ENCODE results near the gene CD83. TPM values are rescaled to one million over a fixed set of nuclear protein-coding genes. Genes with fewer than 3 reads are reported as not detected.

CD83 gene
- total RNA-seq, 4 donors from 2014 or later = 1.2 to 4.3 (median 1.8) TPM

- H3K27ac ChIP-seq (replicated peaks in 1 of 4) = no peak overlapping the region
- no peaks in the 10 kb centered on the region for H3K27me3 ChIP-seq
- whole genome bisulfite sequencing = 67% methylated on average over 3 of the region's 3 CpGs
- H3K4me1 ChIP-seq = no peaks in the 10 kb centered on the region
- peaks cover 0 to 14% (median 12%) of the 10 kb centered on the region in 4 donors for H3K9me3 ChIP-seq
- intact Hi-C loops (cut with DNase I) = no loop called here
- no peak for DNase-seq (ENCODE audit: extremely low spot score)
- H3K36me3 ChIP-seq = no peaks in the 10 kb centered on the region
- no peak overlapping the region for H3K4me3 ChIP-seq
- TF ChIP-seq POLR2AphosphoS5 (IDR thresholded peaks at IDR 0.05) (no peak), EP300 (IDR thresholded peaks at IDR 0.05) (no peak), POLR2A (IDR thresholded peaks at IDR 0.05; ENCODE audit: low read depth) (no peak)
Measured at GRCh38 chr6:14174226-14174625, 56.7 kb downstream of the CD83 start.

DNA sequence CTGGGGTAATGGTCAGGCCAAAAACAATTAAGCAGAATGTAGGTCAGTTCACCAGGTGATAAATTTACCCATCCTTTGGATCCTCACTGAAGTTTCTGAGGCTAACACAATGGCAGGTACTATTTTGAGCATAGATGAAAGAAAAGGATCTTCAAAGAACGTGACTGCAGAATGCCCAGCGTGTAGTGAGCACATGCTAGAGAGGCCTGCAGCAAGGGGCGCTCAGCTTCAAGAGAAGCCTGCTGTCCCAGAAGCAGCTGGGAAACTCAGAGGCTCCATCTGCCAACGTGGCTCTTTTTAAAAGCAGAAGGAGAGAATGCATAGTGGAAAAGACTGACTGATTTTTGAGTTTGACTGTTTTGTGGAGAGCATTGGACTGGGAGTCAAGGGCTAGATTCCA lies 57.4 kb downstream of the CD83 start:
- Histone ChIP-seq H3K9me3 (peaks cover 0 to 7% (median 5%) of the 10 kb centered on the region in 4 donors), H3K27ac (replicated peaks in 1 of 4) (no peak overlapping the region), H3K4me3 (no peak overlapping the region), H3K4me1 (no peaks in the 10 kb centered on the region), H3K36me3 (no peaks in the 10 kb centered on the region), H3K27me3 (no peaks in the 10 kb centered on the region)
- DNase-seq (ENCODE audit: extremely low spot score) = no peak
- intact Hi-C loops (cut with DNase I) = no loop called here
- 84% methylated on average over 4 of the region's 4 CpGs for WGBS
- TF ChIP-seq EP300 (IDR thresholded peaks at IDR 0.05) = no peak
- no peak for TF ChIP-seq POLR2A (IDR thresholded peaks at IDR 0.05; ENCODE audit: low read depth)
- TF ChIP-seq, protein P1, sequence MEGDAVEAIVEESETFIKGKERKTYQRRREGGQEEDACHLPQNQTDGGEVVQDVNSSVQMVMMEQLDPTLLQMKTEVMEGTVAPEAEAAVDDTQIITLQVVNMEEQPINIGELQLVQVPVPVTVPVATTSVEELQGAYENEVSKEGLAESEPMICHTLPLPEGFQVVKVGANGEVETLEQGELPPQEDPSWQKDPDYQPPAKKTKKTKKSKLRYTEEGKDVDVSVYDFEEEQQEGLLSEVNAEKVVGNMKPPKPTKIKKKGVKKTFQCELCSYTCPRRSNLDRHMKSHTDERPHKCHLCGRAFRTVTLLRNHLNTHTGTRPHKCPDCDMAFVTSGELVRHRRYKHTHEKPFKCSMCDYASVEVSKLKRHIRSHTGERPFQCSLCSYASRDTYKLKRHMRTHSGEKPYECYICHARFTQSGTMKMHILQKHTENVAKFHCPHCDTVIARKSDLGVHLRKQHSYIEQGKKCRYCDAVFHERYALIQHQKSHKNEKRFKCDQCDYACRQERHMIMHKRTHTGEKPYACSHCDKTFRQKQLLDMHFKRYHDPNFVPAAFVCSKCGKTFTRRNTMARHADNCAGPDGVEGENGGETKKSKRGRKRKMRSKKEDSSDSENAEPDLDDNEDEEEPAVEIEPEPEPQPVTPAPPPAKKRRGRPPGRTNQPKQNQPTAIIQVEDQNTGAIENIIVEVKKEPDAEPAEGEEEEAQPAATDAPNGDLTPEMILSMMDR (IDR thresholded peaks at IDR 0.05) = no peak
- no peak for TF ChIP-seq POLR2AphosphoS5 (IDR thresholded peaks at IDR 0.05)

- no peak for DNase-seq (ENCODE audit: extremely low spot score)
- no peak for TF ChIP-seq POLR2A (IDR thresholded peaks at IDR 0.05; ENCODE audit: low read depth)
- TF ChIP-seq POLR2AphosphoS5 (IDR thresholded peaks at IDR 0.05) = no peak
- TF ChIP-seq, protein P1 (IDR thresholded peaks at IDR 0.05) = no peak
- TF ChIP-seq EP300 (IDR thresholded peaks at IDR 0.05) = no peak
- intact Hi-C loops (cut with DNase I) = no loop called here
- no peaks in the 10 kb centered on the region for H3K27me3 ChIP-seq
- no peak overlapping the region for H3K4me3 ChIP-seq
- H3K4me1 ChIP-seq = no peaks in the 10 kb centered on the region
- no peaks in the 10 kb centered on the region for H3K9me3 ChIP-seq
- H3K27ac ChIP-seq (replicated peaks in 1 of 4) = no peak overlapping the region
- 69% methylated on average over 7 of the region's 7 CpGs for WGBS
- H3K36me3 ChIP-seq = no peaks in the 10 kb centered on the region
Measured at GRCh38 chr6:14176429-14176828, 58.9 kb downstream of the CD83 start.

DNA sequence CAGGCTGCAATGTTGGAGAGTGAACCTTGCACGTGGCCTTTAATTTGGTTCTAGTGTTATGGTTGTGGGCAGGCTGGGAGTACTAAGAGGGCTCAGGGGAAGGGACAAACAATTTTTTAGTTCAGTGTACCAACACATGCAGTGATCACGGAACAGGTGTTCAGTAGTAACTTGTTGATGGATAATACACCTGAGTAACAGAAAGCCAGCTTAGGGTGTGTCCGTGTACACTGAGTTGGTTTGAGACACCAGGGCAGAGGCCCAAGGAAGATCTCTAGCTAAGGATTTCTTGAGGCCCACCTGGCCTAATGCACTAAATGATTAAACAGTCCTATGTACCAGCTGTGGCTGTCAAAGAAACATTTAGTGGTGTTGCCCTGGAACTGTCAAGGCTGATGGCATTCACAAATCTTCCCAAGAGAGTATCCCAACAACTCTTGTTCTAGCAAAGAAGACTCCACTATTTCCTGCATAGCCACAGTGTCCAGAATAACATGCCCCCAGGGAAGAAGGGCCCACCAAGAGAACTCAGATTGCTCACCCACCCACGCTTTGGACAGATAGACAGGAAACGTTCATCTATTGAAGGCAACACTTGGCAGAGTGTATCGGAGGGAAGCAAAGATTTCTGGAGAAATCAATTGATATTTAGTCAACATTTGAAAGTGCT lies 60.0 kb downstream of the CD83 start:
- no peaks in the 10 kb centered on the region for H3K27me3 ChIP-seq
- H3K27ac ChIP-seq (replicated peaks in 1 of 4) = no peak overlapping the region
- no peaks in the 10 kb centered on the region for H3K36me3 ChIP-seq
- H3K4me1 ChIP-seq = no peaks in the 10 kb centered on the region
- intact Hi-C loops (cut with DNase I) = no loop called here
- TF ChIP-seq POLR2A (IDR thresholded peaks at IDR 0.05; ENCODE audit: low read depth) (no peak), POLR2AphosphoS5 (IDR thresholded peaks at IDR 0.05) (no peak), EP300 (IDR thresholded peaks at IDR 0.05) (no peak)
- TF ChIP-seq, protein P1 (IDR thresholded peaks at IDR 0.05) = no peak
- H3K9me3 ChIP-seq = no peaks in the 10 kb centered on the region
- DNase-seq (ENCODE audit: extremely low spot score) = no peak
- no peak overlapping the region for H3K4me3 ChIP-seq
- WGBS = 83% methylated on average over 6 of the region's 6 CpGs

GRCh38 chr6:14178083-14178445 lies 60.5 kb downstream of the CD83 start:
- no peaks in the 10 kb centered on the region for H3K4me1 ChIP-seq
- no peak overlapping the region for H3K27ac ChIP-seq (replicated peaks in 1 of 4)
- no peaks in the 10 kb centered on the region for H3K27me3 ChIP-seq
- no peak overlapping the region for H3K4me3 ChIP-seq
- intact Hi-C loops (cut with DNase I) = no loop called here
- WGBS = 88% methylated on average over 5 of the region's 5 CpGs
- no peaks in the 10 kb centered on the region for H3K9me3 ChIP-seq
- no peak for DNase-seq (ENCODE audit: extremely low spot score)
- TF ChIP-seq POLR2A (IDR thresholded peaks at IDR 0.05; ENCODE audit: low read depth) (no peak), POLR2AphosphoS5 (IDR thresholded peaks at IDR 0.05) (no peak), EP300 (IDR thresholded peaks at IDR 0.05) (no peak)
- TF ChIP-seq, protein P1 (IDR thresholded peaks at IDR 0.05) = no peak
- no peaks in the 10 kb centered on the region for H3K36me3 ChIP-seq
